ENCODE measurements around the gene PGS1. TPM values are rescaled to one million over a fixed set of nuclear protein-coding genes. Genes with fewer than 3 reads are reported as not detected.

The PGS1 gene
- total and polyA plus RNA-seq, 10 of the 15 experiments (the other 5 are each of a cell fraction or from before 2014, with no cell fraction given), result 1.3 to 37.6 (median 27.4) TPM

GRCh38 chr17:78367193-78367592 is 11.3 kb upstream of the PGS1 start:
- TF ChIP-seq BCL11A (IDR thresholded peaks at IDR 0.05; ENCODE audit: low read depth, low read length) (no peak), EZH2 (IDR thresholded peaks at IDR 0.05; ENCODE audit: borderline replicate concordance, control insufficient read depth, low read depth, low read length) (no peak)

GRCh38 chr17:78368348-78368747 is 10.1 kb upstream of the PGS1 start:
- ATAC-seq (no peak), DNase-seq (ENCODE audit: low read depth, low spot score) (no peak), FAIRE-seq (no peak)
- ChIA-PET SMC1A (ENCODE audit: uncharacterized antibody, unreplicated experiment) (interaction anchor here (0.6 to 1.0 kb wide), 3 partner anchors 9 to 52 kb away, joined by 3 to 4 read pairs (median 3); no protein-coding TSS in a partner anchor), POLR2A (interaction anchor here (0.5 to 1.0 kb wide), 2 partner anchors 16 to 436 kb away, joined by 3 to 4 read pairs; no protein-coding TSS in a partner anchor), RAD21 (ENCODE audit: unreplicated experiment) (interaction anchor here (1.1 to 1.6 kb wide), 3 partner anchors 9 to 78 kb away, joined by 3 read pairs; partner anchors contain the start of gene SOCS3), CTCF (interaction anchor here (0.6 to 3.0 kb wide), 5 partner anchors 7 to 283 kb away, joined by 3 to 12 read pairs (median 3); no protein-coding TSS in a partner anchor)
- Histone ChIP-seq H3K36me3 (ENCODE audit: control insufficient read depth in 2 of 2, insufficient read depth in 2 of 2, low read length in 1 of 2) (no peaks in the 10 kb centered on the region), H4K20me1 (ENCODE audit: control insufficient read depth, insufficient read depth) (no peaks in the 10 kb centered on the region), H3K4me1 (ENCODE audit: control insufficient read depth, insufficient read depth, low read length) (peaks cover 22% of the 10 kb centered on the region), H3K27ac (ENCODE audit: control insufficient read depth, insufficient read depth) (no peak overlapping the region), H3K4me3 (no peak overlapping the region), H3K4me2 (ENCODE audit: control insufficient read depth, insufficient read depth) (no peak overlapping the region), H3K27me3 (replicated peaks in 1 of 2; ENCODE audit: control insufficient read depth in 2 of 2, insufficient read depth in 2 of 2, low read length in 1 of 2) (no peaks in the 10 kb centered on the region), H3K79me2 (ENCODE audit: control insufficient read depth, insufficient read depth, low read length) (no peaks in the 10 kb centered on the region), H3K9me3 (replicated peaks; ENCODE audit: control insufficient read depth, insufficient read depth, low read length) (no peaks in the 10 kb centered on the region), H3K9ac (ENCODE audit: control insufficient read depth, insufficient read depth, low read length) (no peak overlapping the region), H2AFZ (ENCODE audit: control insufficient read depth, low read depth, low read length) (no peak overlapping the region)
- in situ Hi-C loops (cut with MboI), result no loop called here
- WGBS (ENCODE audit: insufficient coverage, insufficient replicate concordance, low lambda C conversion rate, missing lambda C conversion rate), result 28% methylated on average over 6 of the region's 6 CpGs
- intact Hi-C loops (cut with micrococcal nuclease; ENCODE audit: unreplicated experiment), result no loop called here
- no TSS peak for BruUV-seq (replicated peaks)
- TF ChIP-seq STAT1 (conservative IDR thresholded peaks at IDR 0.05) (no peak), NFYA (IDR thresholded peaks at IDR 0.05; ENCODE audit: borderline replicate concordance, low read depth, low read length) (no peak), SREBF1 (IDR thresholded peaks at IDR 0.05; ENCODE audit: low read length) (no peak), ZBTB4 (CRISPR knock-in tag; IDR thresholded peaks at IDR 0.05) (no peak), ZNF622 (IDR thresholded peaks at IDR 0.05) (no peak), NFIC (IDR thresholded peaks at IDR 0.05; ENCODE audit: low read depth, low read length) (no peak), ZZZ3 (IDR thresholded peaks at IDR 0.05; ENCODE audit: control insufficient read depth, insufficient read length, low read depth) (no peak), BCL11A (IDR thresholded peaks at IDR 0.05; ENCODE audit: low read depth, low read length) (no peak)

More at GRCh38 chr17:78367193-78367592, 11.3 kb upstream of the PGS1 start:
- in situ Hi-C loops (cut with MboI), result no loop called here
- ChIA-PET SMC1A (ENCODE audit: uncharacterized antibody, unreplicated experiment) (interaction anchor here (0.6 kb wide), 1 partner anchor 313 kb away, joined by 3 read pairs; no protein-coding TSS in a partner anchor), RAD21 (ENCODE audit: unreplicated experiment) (interaction anchor here (0.9 to 1.6 kb wide), 5 partner anchors 10 to 348 kb away, joined by 3 to 7 read pairs (median 3); no protein-coding TSS in a partner anchor), POLR2A (interaction anchor here (1.1 to 1.6 kb wide), 2 partner anchors 10 to 11 kb away, joined by 3 to 13 read pairs; no protein-coding TSS in a partner anchor), CTCF (interaction anchor here (0.7 to 1.0 kb wide), 2 partner anchors 20 to 25 kb away, joined by 3 read pairs; no protein-coding TSS in a partner anchor)
- intact Hi-C loops (cut with micrococcal nuclease; ENCODE audit: unreplicated experiment), result no loop called here
- H3K27ac ChIP-seq (ENCODE audit: control insufficient read depth, insufficient read depth), result no peak overlapping the region
- H3K4me3 ChIP-seq, result no peak overlapping the region
- DNase-seq (ENCODE audit: low read depth, low spot score) (no peak), FAIRE-seq (no peak), ATAC-seq (no peak)
- peaks cover 22% of the 10 kb centered on the region for H3K4me1 ChIP-seq (ENCODE audit: control insufficient read depth, insufficient read depth, low read length)
- no peaks in the 10 kb centered on the region for H4K20me1 ChIP-seq (ENCODE audit: control insufficient read depth, insufficient read depth)
- no peak overlapping the region for H3K4me2 ChIP-seq (ENCODE audit: control insufficient read depth, insufficient read depth)
- H2AFZ ChIP-seq (ENCODE audit: control insufficient read depth, low read depth, low read length), result no peak overlapping the region
- no peaks in the 10 kb centered on the region for H3K36me3 ChIP-seq (ENCODE audit: control insufficient read depth in 2 of 2, insufficient read depth in 2 of 2, low read length in 1 of 2)
- H3K9me3 ChIP-seq (replicated peaks; ENCODE audit: control insufficient read depth, insufficient read depth, low read length), result no peaks in the 10 kb centered on the region
- 60% methylated on average over 5 of the region's 5 CpGs for WGBS (ENCODE audit: insufficient coverage, insufficient replicate concordance, low lambda C conversion rate, missing lambda C conversion rate)
- H3K9ac ChIP-seq (ENCODE audit: control insufficient read depth, insufficient read depth, low read length), result no peak overlapping the region
- H3K27me3 ChIP-seq (replicated peaks in 1 of 2; ENCODE audit: control insufficient read depth in 2 of 2, insufficient read depth in 2 of 2, low read length in 1 of 2), result 0 out of 4 replicates have a peak, but pooled peaks cover 0 to 2% of the 10 kb centered on the region in 2 experiments
- H3K79me2 ChIP-seq (ENCODE audit: control insufficient read depth, insufficient read depth, low read length), result no peaks in the 10 kb centered on the region
- no TSS peak for BruUV-seq (replicated peaks)
